Left ventricle myocardium inferior (tissue), 1 donor: ENCODE results near the gene EPN2. TPM values are rescaled to one million over a fixed set of nuclear protein-coding genes. Genes with fewer than 3 reads are reported as not detected.

Source experiments
- DNase-seq: peaks from one replicate; pipeline ENCODE4 v3.0.0-alpha.2; 2020
- H3K27ac ChIP-seq: fragments of 200-600 bp; replicated peaks from 2 replicates; pipeline ENCODE4 v1.8.0; 2021
- H3K27me3 ChIP-seq: fragments of 200-600 bp; 2 replicates; pipeline ENCODE4 v1.8.0; 2021; ENCODE audit warnings: low read depth
- H3K36me3 ChIP-seq: fragments of 200-600 bp; 2 replicates; pipeline ENCODE4 v1.8.0; 2021
- H3K4me1 ChIP-seq: fragments of 200-600 bp; 2 replicates; pipeline ENCODE4 v1.8.0; 2021
- H3K4me3 ChIP-seq: fragments of 200-600 bp; 2 replicates; pipeline ENCODE4 v1.8.0; 2021; ENCODE audit warnings: mild to moderate bottlenecking, moderate library complexity
- H3K9me3 ChIP-seq: fragments of 200-600 bp; replicated peaks from 2 replicates; pipeline ENCODE4 v1.8.0; 2021
- intact Hi-C: fragments of 100-400 bp; cut with micrococcal nuclease; formaldehyde crosslinking; loops from one replicate; pipeline ENCODE4 v1.11.0; 2022
- total RNA-seq: library from RNA; stranded (reverse); fragmentation: NEBNext Ultra II Directional; extraction: Animal tissue kit (Norgen Biotek cat#: 25700); gene quantifications from one replicate; pipeline ENCODE4 v1.2.1, GENCODE V29; 2021
- TF ChIP-seq, protein P1 (sequence below): fragments of 200-600 bp; IDR thresholded peaks from 2 replicates; pipeline ENCODE4 v1.8.0; 2021; ENCODE audit warnings: antibody characterized with exemption, mild to moderate bottlenecking, borderline replicate concordance
- donor health status: DM: no; HTN: yes; CAD: no; lungs with severe emphysema.

The EPN2 gene
- total RNA-seq, 1 donor from 2014 or later = 71.7 TPM

DNA sequence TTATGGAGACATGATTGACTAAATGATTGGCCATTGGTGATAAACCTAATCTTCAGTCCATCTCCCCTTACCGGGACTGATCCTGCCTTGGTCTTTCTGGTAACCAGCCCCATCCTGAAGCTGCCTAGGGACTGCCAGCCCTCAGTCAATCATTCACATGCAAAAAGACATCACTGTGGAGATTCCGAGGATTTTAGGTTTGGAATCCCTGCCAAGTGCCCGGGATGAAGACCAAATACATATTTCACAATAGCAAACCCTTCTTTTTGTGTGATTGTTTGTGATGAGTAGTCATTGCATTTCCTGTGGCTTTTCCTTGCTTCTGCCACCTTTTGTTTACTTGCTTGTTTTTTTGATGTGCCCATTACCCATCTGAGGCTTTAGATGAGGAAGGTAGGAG is 44.0 kb downstream of the EPN2 start:
- Histone ChIP-seq H3K27ac (peak overlapping the region; percentile 36), H3K4me1 (peaks cover 77% of the 10 kb centered on the region), H3K36me3 (peaks cover 17% of the 10 kb centered on the region), H3K4me3 (no peak overlapping the region), H3K27me3 (no peaks in the 10 kb centered on the region), H3K9me3 (no peaks in the 10 kb centered on the region)
- DNase-seq = no peak
- TF ChIP-seq, protein P1, sequence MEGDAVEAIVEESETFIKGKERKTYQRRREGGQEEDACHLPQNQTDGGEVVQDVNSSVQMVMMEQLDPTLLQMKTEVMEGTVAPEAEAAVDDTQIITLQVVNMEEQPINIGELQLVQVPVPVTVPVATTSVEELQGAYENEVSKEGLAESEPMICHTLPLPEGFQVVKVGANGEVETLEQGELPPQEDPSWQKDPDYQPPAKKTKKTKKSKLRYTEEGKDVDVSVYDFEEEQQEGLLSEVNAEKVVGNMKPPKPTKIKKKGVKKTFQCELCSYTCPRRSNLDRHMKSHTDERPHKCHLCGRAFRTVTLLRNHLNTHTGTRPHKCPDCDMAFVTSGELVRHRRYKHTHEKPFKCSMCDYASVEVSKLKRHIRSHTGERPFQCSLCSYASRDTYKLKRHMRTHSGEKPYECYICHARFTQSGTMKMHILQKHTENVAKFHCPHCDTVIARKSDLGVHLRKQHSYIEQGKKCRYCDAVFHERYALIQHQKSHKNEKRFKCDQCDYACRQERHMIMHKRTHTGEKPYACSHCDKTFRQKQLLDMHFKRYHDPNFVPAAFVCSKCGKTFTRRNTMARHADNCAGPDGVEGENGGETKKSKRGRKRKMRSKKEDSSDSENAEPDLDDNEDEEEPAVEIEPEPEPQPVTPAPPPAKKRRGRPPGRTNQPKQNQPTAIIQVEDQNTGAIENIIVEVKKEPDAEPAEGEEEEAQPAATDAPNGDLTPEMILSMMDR = no peak
- intact Hi-C loops = no loop called here

DNA sequence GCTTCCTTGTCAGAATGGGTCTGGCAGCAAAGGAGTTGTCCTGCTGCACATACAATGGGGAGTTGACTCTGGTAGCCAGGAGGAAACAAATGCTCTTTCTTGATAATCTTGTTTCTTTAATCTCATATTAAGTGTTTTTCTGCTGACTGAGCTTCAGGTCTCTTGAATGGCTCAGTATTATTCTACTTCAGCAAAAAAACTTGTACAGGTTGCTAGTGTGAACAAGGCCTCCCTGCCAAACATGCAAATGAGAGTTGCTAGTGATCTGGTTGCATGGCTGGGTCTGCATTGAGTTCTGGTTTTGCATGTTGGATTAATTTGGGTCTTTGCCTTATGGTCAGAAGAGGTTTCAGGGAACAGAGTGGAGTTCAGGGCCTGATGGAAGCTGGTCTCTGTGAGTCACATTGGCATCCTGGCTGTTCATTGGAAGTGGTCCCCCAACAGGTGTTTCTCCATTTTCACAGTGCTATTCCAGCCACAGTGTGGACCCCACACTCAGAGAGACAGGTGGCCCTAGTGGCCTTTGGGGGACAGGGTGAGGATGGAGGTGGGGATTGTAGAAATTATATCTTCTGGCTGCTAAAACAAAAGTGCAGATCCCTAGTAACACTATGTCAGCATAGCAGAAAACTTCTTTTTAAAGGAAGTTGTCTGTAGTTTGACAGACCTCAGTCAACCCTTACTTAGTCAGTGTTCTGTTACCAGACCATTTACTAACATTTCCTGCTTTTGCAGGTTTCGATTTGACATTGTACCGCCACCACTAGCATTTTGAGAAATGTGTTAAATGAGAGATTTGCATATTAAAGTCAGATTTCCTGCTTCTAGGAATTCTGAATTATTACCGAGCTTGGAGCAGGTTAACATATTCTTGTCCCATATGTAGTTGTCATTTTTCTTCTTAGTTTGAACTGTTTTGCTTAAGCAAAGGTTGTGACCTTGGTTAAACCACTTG is 47.1 kb downstream of the EPN2 start:
- H3K9me3 ChIP-seq = no peaks in the 10 kb centered on the region
- H3K36me3 ChIP-seq = peaks cover 17% of the 10 kb centered on the region
- TF ChIP-seq, protein P1 = no peak
- H3K27me3 ChIP-seq = no peaks in the 10 kb centered on the region
- intact Hi-C loops = no loop called here
- peaks cover 77% of the 10 kb centered on the region for H3K4me1 ChIP-seq
- DNase-seq = no peak
- peak overlapping the region; percentile 7 for H3K27ac ChIP-seq
- H3K4me3 ChIP-seq = no peak overlapping the region

DNA sequence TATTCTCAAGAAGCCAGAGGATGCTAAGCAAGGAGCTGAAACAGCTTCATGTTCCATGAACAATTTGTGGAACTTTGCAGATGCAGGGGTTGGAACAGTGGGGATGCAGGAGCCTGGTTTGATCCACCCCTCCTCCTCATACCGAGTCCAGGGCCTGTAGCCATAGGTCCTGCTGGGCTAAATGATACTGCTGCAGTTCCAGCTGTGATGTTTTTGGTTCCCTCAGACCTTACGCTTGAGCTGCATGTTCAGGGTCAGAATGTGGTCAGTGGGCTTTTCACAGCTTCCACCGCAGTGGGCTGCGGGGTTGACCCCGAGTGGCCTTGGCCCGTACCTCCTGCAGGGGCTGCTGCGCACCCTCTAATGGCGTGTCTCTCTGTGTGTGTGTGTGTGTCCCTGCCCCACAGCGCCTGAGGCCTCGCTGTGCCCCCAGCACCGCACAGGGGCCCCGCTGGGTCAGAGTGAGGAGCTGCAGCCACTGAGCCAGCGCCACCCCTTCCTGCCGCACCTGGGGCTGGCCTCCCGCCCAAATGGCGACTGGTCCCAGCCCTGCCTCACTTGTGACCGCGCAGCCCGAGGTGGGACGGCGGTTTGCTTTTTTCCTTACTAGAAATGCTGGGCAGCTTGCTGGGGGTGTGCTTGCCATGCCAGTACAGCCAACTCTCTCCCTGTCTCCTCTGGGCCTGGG is 48.2 kb downstream of the EPN2 start:
- intact Hi-C loops = no loop called here
- H3K4me1 ChIP-seq = peaks cover 82% of the 10 kb centered on the region

DNA sequence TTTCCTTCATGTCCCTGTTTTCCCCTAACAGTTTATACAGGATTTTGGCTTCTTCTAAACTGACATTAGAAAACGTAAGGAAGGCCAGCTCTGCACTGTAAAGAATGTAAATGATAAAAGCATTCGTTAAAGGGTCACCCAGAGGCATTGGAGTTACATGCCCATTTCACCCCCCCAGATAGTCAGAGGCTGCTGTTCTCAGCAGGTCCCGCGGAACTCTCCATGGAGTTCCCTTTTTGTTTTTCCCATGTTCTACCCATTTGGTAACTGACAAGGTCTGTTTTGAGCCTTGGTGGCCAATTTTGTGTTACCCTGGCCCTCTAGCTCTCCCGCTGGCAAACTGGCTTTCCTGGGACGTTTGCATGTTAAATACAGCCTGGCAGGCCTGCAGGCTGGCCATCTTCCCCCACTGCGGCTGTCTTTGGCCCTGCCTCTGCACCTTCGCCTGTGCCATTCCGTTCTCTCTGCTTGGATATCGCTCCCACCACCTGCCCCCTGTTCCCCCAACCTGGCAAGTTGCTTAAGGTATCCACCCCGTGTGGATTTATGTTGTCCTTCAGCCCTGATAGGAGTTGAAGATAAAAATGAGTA is 49.7 kb downstream of the EPN2 start:
- intact Hi-C loops = no loop called here
- H3K27me3 ChIP-seq = no peaks in the 10 kb centered on the region
- DNase-seq = no peak
- peak overlapping the region; percentile 44 for H3K27ac ChIP-seq
- H3K36me3 ChIP-seq = peaks cover 17% of the 10 kb centered on the region
- TF ChIP-seq, protein P1 = no peak
- H3K9me3 ChIP-seq = no peaks in the 10 kb centered on the region
- no peak overlapping the region for H3K4me3 ChIP-seq
- peaks cover 82% of the 10 kb centered on the region for H3K4me1 ChIP-seq

More for the DNA sequence above, 48.2 kb downstream of the EPN2 start:
- TF ChIP-seq, protein P1 = no peak
- no peak for DNase-seq
- H3K27ac ChIP-seq = peak overlapping the region; percentile 7
- H3K27me3 ChIP-seq = no peaks in the 10 kb centered on the region
- H3K4me3 ChIP-seq = no peak overlapping the region
- H3K9me3 ChIP-seq = no peaks in the 10 kb centered on the region
- H3K36me3 ChIP-seq = peaks cover 17% of the 10 kb centered on the region

DNA sequence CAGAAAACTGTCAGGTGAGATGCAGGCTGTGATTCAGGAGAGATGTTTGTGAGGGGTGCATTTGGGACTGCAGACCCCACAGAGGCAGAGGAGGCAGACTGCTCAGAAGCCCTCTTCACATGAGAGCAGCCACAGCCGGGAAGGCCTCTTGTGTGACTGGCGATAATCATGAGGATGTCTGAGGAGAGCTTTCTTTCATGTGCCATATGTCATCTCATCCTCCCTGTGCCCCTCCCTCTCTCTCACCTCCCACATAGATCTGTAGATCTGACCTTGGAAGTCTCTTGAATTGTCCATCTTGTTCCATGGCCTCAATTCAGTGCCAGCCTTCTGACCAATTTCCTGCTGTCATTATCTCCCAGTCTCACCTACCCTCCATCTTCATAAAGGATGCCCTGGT is 50.5 kb downstream of the EPN2 start:
- peak overlapping the region; percentile 44 for H3K27ac ChIP-seq
- H3K9me3 ChIP-seq = no peaks in the 10 kb centered on the region
- no peak for DNase-seq
- intact Hi-C loops = no loop called here
- peaks cover 14% of the 10 kb centered on the region for H3K36me3 ChIP-seq
- H3K4me1 ChIP-seq = peaks cover 88% of the 10 kb centered on the region
- H3K27me3 ChIP-seq = no peaks in the 10 kb centered on the region
- H3K4me3 ChIP-seq = no peak overlapping the region
- TF ChIP-seq, protein P1 = no peak
